ENCODE data around the gene APP.

- TF ChIP-seq CTCF (IDR thresholded peaks at IDR 0.05): no peak
- TF ChIP-seq ZFX (IDR thresholded peaks at IDR 0.05; ENCODE audit: borderline replicate concordance): no peak
These were observed 100.4 kb downstream of the APP start for GRCh38 chr21:26070121-26070520.

Measured in 22Rv1 (cell line).